Daoy (cell line): Measurements from ENCODE around the gene SMARCAD1. TPM values are rescaled to one million over a fixed set of nuclear protein-coding genes. Genes with fewer than 3 reads are reported as not detected.
"Not testable (repeated sequence)": the region's sequence is repeated elsewhere in the genome, so short reads cannot be mapped to it uniquely, and the experiment has no call there.

Experiments used
- DNase-seq: peaks from one replicate; pipeline ENCODE4 v3.0.0-alpha.2; 2015; ENCODE audit warnings: low read depth
- total RNA-seq: library from RNA; depleted of rRNA; stranded (reverse); fragments of >200 nt; shearing (Covaris generic); gene quantifications from 2 replicates; pipeline ENCODE4 v1.2.3, GENCODE V29; 2014

The SMARCAD1 gene
- total RNA-seq, 1 experiment from 2014 or later, result 18.1 TPM

DNA sequence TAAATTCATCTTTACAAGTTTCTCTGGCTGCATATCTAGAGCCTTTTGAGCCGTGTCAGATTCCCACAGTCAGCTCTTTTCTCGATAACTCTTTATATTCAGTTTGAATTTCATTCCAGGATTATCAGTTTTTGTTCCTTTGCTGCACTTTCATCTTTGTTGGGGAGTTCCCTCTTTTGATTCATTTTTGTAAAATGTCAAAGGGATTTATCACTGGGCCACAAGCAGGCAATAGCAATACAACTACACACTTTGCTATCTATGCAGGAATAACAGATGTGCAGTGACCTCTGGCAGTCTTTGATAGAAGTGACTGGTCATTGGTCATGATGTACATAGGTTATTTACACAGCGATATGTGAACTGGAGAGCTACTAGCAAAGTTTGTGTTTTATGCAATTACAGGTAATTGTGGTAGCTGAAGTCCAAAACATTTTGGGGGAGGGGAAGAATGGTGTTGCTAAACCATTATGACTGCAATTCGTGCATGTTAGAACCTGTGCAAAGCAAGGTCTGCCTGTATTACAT is 91.1 kb downstream of the SMARCAD1 start:
- no peak for DNase-seq

- no peak for DNase-seq
Observed at GRCh38 chr4:94302191-94302590, 94.5 kb downstream of the SMARCAD1 start.

DNA sequence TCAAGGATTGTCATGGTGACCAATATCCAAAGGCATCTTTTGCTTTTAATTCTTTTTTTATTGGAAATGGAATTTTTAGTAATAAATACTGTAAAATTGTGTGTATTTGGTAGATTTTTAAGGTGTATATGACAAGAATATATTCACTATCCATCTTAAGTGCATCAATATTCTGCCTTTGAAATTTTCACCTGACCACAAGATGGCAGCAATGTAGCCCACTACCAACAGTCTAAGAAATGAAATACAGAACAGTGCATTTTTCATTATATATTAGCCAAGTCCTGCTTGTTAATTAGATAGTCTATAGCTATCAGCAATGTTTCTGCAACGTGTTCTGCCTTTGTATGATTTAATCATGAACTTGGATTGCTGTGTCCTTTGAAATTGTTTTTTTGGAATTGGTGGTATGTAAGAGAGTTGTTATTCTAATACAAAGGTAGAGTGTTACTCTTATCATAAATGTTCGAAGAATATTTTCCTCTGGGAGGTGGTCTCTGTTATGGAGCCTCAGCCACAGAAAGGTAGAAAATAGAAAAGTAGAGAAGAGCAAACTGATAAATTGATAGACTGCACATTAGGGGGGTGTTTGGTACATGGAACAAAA is 96.8 kb downstream of the SMARCAD1 start:
- DNase-seq, result peak; percentile 7

DNA sequence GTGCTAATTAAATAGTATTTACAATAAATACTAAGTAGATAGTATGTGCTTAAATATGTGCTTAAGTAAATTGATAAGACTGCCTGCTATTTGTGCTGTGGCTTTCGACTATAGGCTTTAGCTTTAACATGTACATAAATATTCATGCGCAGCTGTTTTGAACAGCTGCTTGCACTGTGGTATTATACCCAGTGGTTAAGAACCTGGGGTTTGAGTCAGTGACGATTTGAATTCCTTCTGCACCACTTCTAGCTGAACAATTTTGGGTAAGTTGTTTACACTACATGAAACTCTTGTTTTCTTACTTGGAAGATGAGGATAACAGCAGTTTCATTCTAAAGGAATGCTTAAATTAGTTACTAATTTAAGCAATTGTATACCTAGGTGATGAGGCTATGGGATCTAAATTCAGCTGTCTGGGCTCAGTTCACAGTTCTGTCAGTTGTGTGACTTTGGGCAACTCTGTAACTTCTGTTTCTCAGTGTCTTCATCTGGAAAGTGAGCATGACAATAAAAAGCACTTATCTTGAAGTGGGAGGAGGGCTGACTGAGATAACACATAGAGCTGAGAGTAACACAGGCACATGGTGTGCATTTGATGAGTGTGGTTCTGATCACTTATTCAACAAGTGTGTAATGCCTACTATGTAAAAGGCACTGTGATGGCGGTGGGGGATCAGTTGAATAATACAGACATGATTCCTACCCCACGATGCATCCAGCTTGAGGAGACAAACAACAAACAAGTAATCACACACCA is 98.0 kb downstream of the SMARCAD1 start:
- no peak for DNase-seq

GRCh38 chr4:94306713-94307112 is 99.0 kb downstream of the SMARCAD1 start:
- DNase-seq, result no peak

- no peak for DNase-seq
Observed at GRCh38 chr4:94307231-94307871, 99.7 kb downstream of the SMARCAD1 start.

GRCh38 chr4:94319927-94320326 is 112.3 kb downstream of the SMARCAD1 start:
- not testable (repeated sequence) for DNase-seq

- no peak for DNase-seq
Observed at GRCh38 chr4:94325835-94326234, 118.2 kb downstream of the SMARCAD1 start.

DNA sequence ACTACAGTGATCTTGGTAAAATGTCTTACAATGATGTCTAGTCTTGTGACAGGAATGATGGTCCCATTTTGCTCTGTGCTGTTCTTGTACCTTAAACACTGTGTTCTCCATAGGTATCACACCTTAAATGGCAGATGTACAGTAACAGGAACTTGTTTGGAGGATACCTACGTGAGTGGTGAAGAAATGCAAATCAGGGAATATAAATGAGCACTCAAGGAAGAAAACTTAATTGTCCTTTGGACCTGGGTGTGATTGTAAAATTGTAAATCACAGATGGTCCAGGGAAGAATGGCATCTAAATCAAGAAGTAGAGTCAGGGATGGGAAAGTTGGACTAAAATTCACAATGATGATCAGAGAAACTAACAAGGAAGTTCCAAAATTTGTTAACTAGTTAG is 122.3 kb downstream of the SMARCAD1 start:
- no peak for DNase-seq

- DNase-seq, result no peak
Observed at GRCh38 chr4:94332983-94333590, 125.4 kb downstream of the SMARCAD1 start.

DNA sequence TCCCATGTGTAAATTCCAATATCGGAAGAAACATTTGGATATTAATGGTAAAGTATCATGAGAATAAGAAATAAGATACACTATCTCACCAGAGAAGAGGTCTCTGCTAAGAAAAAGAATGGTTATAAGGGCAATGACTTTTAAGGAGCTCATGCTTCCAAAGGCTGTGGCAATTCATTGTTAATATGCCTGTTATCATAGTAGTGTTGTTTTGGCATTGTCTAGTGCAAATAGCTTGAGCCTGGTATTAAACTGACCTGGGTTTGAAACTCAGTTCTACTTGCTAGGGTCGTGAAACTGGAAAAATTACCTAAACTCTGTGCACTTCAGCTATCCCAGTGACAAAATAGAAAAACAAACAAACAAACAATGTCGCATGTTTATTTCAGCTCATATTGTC is 126.2 kb downstream of the SMARCAD1 start:
- no peak for DNase-seq

GRCh38 chr4:94334476-94334875 is 126.8 kb downstream of the SMARCAD1 start:
- DNase-seq, result no peak

DNA sequence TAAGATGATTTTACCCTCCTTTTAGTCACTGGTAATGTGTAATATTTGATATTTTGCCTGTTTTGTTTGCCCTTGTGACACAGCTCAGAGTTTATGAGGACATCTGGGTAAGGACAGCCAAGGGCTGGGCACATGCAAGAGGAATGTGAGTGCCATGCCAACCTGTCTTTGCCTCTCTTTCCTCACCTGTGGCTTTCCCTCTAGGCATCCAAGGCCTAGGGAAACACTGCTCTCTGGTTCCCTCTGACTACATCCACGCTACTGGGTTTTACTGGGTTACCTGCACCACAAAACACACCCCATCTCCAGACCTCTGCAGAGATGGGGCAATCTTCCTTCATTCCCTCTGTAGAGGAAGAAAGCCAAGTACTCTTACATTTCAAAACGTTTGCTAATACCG is 127.3 kb downstream of the SMARCAD1 start:
- DNase-seq, result no peak

DNA sequence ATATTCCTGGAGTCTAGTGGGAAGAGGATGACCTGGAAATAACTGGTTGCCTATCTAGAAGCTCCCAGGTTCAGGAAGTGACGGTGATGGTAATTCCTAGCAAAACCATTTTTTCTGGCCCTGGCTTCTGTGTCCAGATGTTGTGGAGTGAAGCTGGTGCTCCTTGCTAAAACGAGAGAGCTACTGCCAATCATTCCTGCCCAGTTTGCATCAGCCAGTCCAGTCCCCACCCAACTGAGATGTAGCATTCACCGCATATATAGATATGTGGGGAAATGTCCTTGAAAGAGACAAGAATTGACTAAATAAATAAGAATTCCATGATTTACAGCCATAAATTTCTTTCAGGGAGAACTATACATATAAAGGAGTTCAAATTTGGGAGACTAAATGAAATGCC is 128.6 kb downstream of the SMARCAD1 start:
- no peak for DNase-seq

- DNase-seq, result not testable (repeated sequence)
Observed at GRCh38 chr4:94336791-94337190, 129.1 kb downstream of the SMARCAD1 start.

- no peak for DNase-seq
Observed at GRCh38 chr4:94338681-94339351, 131.2 kb downstream of the SMARCAD1 start.

GRCh38 chr4:94339779-94340178 is 132.1 kb downstream of the SMARCAD1 start:
- DNase-seq, result no peak
